Measurements from ENCODE around the gene SPSB2. TPM values are rescaled to one million over a fixed set of nuclear protein-coding genes. Genes with fewer than 3 reads are reported as not detected.
"Not testable (repeated sequence)": the region's sequence is repeated elsewhere in the genome, so short reads cannot be mapped to it uniquely, and the experiment has no call there.

Gene SPSB2
- total RNA-seq, 4 donors from 2014 or later = 4.3 to 15.8 (median 7.9) TPM

DNA sequence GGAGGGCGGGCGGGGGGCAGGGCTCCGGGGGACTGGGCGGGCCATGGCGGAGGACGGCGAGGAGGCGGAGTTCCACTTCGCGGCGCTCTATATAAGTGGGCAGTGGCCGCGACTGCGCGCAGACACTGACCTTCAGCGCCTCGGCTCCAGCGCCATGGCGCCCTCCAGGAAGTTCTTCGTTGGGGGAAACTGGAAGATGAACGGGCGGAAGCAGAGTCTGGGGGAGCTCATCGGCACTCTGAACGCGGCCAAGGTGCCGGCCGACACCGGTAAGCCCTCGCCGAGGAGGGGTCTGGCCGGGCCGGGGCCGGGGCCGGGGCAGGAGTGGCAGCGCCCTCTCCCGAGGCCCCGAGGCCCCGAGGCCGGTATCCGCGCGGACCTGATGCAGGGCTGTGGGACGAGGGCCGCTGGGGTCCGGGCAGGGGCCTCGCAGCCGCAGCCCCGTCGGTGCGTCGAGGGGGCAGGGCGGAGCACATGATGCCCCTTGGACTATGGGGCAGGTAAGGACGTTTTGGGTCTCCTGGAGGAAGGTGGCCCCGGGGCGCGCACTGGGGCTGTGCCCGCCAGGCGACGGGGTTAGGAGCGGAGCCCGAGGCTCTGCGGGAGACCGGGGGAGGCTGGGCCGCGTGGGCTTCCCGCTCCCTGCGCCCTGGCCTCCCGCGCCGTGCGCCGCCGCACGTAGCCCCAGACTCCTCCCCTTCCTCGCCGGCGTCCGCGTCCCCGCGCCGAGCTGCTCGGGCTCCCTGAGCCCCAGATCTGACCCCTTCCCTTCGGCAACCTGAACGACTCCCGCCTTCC lies 5.5 kb downstream of the SPSB2 start, which contains the start of gene TPI1:
TPI1 (plus strand) TSS at position 119 of the 798 bp plus-strand sequence; CDS start at position 155, 36 bp downstream.
- Histone ChIP-seq H3K4me3 (peak within 1 kb of the TSS; percentile 90 to 100 (median 96)), H3K27ac (peak within 1 kb of the TSS; percentile 94 to 100 (median 98)), H3K36me3 (peaks cover 18 to 68% (median 27%) of the 10 kb centered on the region in 3 donors), H3K27me3 (no peaks in the 10 kb centered on the region), H3K4me1 (peaks cover 35 to 58% (median 39%) of the 10 kb centered on the region in 3 donors), H3K9me3 (no peaks in the 10 kb centered on the region)
- no peak for DNase-seq
- peak in 2 of 4 donors; percentile 97 for TF ChIP-seq POLR2A (IDR thresholded peaks at IDR 0.05)
- TF ChIP-seq, protein P1, sequence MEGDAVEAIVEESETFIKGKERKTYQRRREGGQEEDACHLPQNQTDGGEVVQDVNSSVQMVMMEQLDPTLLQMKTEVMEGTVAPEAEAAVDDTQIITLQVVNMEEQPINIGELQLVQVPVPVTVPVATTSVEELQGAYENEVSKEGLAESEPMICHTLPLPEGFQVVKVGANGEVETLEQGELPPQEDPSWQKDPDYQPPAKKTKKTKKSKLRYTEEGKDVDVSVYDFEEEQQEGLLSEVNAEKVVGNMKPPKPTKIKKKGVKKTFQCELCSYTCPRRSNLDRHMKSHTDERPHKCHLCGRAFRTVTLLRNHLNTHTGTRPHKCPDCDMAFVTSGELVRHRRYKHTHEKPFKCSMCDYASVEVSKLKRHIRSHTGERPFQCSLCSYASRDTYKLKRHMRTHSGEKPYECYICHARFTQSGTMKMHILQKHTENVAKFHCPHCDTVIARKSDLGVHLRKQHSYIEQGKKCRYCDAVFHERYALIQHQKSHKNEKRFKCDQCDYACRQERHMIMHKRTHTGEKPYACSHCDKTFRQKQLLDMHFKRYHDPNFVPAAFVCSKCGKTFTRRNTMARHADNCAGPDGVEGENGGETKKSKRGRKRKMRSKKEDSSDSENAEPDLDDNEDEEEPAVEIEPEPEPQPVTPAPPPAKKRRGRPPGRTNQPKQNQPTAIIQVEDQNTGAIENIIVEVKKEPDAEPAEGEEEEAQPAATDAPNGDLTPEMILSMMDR (IDR thresholded peaks at IDR 0.05) = peak in 2 of 6 experiments; percentile 1 to 11
- WGBS, 2 donors = 0 to 2% methylated on average over 10 of the region's 86 CpGs
- intact Hi-C loops (cut with DNase I) = no loop called here

DNA sequence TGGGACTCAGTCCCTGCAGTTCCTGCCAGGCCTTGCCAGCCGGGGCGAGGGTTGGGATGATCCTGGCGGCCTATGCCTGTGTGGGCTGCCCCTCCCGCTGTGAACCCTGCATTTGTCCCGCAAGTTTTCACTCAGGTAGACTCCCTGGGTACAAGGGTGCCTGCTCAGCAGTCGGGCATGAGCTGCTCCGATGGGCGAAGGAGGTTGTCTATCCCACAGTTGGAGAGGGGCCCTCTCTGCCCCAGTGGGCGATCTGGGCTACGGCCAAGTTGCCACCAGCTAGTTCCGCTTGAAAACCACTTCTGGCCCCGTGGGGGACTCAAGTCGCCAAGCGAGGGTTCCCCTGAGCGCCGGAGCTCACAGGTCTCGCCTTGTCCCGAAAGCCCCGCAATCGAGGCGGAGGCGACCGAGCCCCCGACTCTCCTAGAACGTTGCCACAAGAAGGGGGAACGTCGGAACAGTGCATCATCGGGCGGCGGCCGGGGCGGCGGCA lies 6.1 kb downstream of the SPSB2 start:
- Histone ChIP-seq H3K27me3 (no peaks in the 10 kb centered on the region), H3K4me3 (peak overlapping the region; percentile 90 to 100 (median 96)), H3K9me3 (no peaks in the 10 kb centered on the region), H3K36me3 (peaks cover 18 to 75% (median 30%) of the 10 kb centered on the region in 3 donors), H3K27ac (peak overlapping the region; percentile 94 to 100 (median 98)), H3K4me1 (peaks cover 32 to 51% (median 33%) of the 10 kb centered on the region in 3 donors)
- no peak for TF ChIP-seq POLR2A (IDR thresholded peaks at IDR 0.05)
- TF ChIP-seq, protein P1 (IDR thresholded peaks at IDR 0.05) = no peak
- DNase-seq = peak; percentile 35
- WGBS, 2 donors = 3% methylated on average over 5 of the region's 33 CpGs; no CpG with 5 or more reads in 1 of the 2 donors
- intact Hi-C loops (cut with DNase I) = no loop called here

DNA sequence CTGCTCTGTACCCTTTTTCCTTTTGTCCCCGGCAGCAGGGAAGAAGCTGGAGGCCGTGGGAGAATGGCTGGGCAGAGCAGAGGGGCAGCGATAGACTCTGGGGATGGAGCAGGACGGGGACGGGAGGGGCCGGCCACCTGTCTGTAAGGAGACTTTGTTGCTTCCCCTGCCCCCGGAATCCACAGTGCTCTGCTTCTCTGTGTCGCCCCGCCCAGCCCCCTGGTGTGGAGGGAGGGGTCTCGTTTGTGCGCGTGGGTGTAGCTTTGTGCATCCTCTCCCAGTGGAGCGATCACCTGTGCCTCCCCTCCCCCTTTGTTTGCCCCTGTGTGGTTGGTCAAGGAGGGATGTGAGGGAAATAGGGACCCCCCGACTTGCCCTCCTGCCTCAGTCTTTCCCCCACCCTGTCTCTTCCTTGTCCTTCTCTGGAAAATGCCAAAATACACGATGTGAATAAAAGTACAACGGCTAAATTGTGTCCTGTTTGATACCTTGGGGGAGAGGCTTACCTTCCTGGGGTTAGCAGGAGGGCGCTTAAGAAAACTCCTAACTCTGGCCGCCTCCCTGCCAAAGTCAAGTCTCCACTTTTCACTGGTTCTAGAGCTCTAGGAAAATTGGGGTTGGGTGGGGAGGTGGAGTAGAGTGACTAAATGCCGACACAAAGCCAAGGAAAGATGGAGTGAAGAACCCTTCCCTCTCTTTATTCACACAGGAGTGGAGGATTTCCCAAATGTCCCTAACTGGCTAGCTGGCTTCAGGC lies 6.8 kb downstream of the SPSB2 start:
- intact Hi-C loops (cut with DNase I) = no loop called here
- Histone ChIP-seq H3K4me3 (peak overlapping the region in 3 of 4 donors; percentile 90 to 100 (median 94)), H3K27me3 (no peaks in the 10 kb centered on the region), H3K4me1 (peaks cover 26 to 45% (median 26%) of the 10 kb centered on the region in 3 donors), H3K36me3 (peaks cover 19 to 78% (median 36%) of the 10 kb centered on the region in 3 donors), H3K27ac (peak overlapping the region; percentile 94 to 100 (median 98)), H3K9me3 (no peaks in the 10 kb centered on the region)
- 61 to 78% methylated on average over 16 to 17 of the region's 19 CpGs for WGBS, 2 donors
- TF ChIP-seq, protein P1 (IDR thresholded peaks at IDR 0.05) = no peak
- TF ChIP-seq POLR2A (IDR thresholded peaks at IDR 0.05) = no peak
- DNase-seq = no peak

DNA sequence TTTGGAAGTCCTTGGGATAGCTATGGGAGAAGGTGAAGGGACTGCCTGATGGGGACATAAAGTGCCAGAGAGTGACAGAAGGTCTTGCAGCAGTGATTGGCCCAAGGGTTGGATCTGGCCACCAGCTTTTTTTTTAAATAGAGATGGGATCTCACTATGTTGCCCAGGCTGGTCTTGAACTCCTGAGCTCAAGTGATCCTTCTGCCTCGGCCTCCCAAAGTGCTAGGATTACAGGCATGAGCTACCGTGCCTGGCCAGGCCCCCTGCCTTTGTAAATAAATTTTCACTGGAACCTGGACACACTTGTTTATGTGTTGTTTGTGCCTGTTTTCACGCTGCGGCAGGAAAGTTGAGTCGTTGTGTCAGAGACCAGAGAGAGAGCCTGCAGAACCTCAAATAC lies 7.8 kb downstream of the SPSB2 start:
- Histone ChIP-seq H3K4me1 (peaks cover 18 to 34% (median 25%) of the 10 kb centered on the region in 3 donors), H3K36me3 (peaks cover 28 to 78% (median 47%) of the 10 kb centered on the region in 3 donors)
- H3K9me3 ChIP-seq; intact Hi-C loops (cut with DNase I); H3K27ac ChIP-seq; H3K27me3 ChIP-seq; H3K4me3 ChIP-seq; DNase-seq: not testable (repeated sequence)
- WGBS, 2 donors = 84 to 100% methylated on average over 5 of the region's 5 CpGs

DNA sequence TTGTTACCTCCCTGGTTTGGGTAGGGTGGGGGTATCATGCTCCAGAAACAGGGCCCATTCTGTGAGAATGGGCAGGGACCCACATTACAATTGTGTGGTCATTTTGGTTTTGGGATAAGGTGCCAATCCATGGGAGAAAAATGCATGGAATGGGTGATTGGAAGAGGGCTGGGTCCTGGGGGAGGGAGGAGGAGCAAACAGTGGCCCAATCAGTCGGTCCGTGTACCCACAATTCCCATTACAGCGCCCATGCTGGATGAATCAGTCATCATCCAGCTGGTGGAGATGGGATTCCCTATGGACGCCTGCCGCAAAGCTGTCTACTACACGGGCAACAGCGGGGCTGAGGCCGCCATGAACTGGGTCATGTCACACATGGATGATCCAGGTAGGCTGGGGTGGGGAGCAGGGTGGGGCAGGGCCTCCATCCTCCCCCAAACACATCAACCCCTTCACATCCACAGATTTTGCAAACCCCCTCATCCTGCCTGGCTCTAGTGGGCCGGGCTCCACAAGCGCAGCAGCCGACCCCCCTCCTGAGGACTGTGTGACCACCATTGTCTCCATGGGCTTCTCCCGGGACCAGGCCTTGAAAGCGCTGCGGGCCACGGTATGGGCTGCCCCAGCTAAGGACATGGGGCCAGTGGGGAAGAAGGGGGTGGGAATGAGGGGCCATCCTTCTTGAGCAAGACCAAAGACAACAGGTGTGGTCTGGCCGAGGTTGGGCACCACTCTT lies 9.3 kb downstream of the SPSB2 start:
- Histone ChIP-seq H3K4me1 (peaks cover 12 to 19% (median 13%) of the 10 kb centered on the region in 3 donors), H3K36me3 (peaks cover 34 to 78% (median 56%) of the 10 kb centered on the region in 3 donors), H3K9me3 (no peaks in the 10 kb centered on the region), H3K4me3 (no peak overlapping the region), H3K27me3 (no peaks in the 10 kb centered on the region), H3K27ac (no peak overlapping the region)
- intact Hi-C loops (cut with DNase I) = no loop called here
- 88 to 93% methylated on average over 4 to 9 of the region's 16 CpGs for WGBS, 2 donors
- no peak for TF ChIP-seq POLR2A (IDR thresholded peaks at IDR 0.05)
- TF ChIP-seq, protein P1 (IDR thresholded peaks at IDR 0.05) = no peak
- no peak for DNase-seq

All from esophagus squamous epithelium (tissue), 5 donors.